HG02938 (cell line): ENCODE data around the gene WDR7.
A peak's percentile ranks its signal among the peaks of the same experiment; 100 is the strongest.

Experiments
- ATAC-seq: cut with Tn5 transposase; IDR thresholded peaks from one replicate; pipeline ENCODE4 v1.9.1; 2021; ENCODE audit warnings: mild to moderate bottlenecking, moderate library complexity; ENCODE audit not compliant: unreplicated experiment

Gene WDR7

DNA sequence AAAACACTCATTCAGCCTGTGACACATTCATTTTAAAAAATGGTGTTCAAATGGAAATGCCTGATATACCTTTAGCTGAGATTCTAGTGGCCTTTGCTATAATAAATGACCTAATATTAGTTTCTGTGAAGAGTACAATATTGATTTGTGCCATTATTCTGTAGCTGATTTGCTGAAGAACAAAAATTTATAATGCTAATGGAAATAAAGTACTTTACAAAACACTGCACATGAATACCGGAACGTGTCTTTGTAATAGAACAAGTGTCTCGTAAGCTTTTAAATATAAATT is 138.7 kb downstream of the WDR7 start:
- ATAC-seq = no peak

- no peak for ATAC-seq
Observed at GRCh38 chr18:56795381-56795780, 144.2 kb downstream of the WDR7 start.

- ATAC-seq = no peak
Observed at GRCh38 chr18:56799756-56800155, 148.6 kb downstream of the WDR7 start.

GRCh38 chr18:56803051-56803450 is 151.9 kb downstream of the WDR7 start:
- no peak for ATAC-seq

GRCh38 chr18:56804395-56804794 is 153.2 kb downstream of the WDR7 start:
- ATAC-seq = no peak

GRCh38 chr18:56807901-56808300 is 156.7 kb downstream of the WDR7 start:
- ATAC-seq = no peak

- no peak for ATAC-seq
Observed at GRCh38 chr18:56812674-56813073, 161.5 kb downstream of the WDR7 start.

DNA sequence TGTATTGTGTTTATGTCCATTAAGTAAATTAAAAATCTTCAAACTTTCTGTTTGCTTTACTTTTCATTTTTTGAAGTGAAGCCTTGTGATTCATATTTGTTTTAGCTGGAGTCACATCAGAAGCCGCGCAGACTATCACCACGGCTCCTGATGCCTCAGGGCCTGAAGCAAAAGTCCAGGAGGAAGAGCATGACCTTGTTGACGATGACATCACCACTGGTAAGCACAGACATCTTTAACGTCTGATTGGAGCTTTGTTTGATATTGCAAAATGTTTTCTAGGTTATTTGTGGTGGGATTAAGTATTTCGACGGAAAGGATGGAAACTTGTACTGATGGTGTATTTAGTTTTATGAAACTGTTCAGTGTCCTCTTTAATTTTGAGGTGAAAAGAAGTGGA is 164.8 kb downstream of the WDR7 start:
- ATAC-seq = no peak

DNA sequence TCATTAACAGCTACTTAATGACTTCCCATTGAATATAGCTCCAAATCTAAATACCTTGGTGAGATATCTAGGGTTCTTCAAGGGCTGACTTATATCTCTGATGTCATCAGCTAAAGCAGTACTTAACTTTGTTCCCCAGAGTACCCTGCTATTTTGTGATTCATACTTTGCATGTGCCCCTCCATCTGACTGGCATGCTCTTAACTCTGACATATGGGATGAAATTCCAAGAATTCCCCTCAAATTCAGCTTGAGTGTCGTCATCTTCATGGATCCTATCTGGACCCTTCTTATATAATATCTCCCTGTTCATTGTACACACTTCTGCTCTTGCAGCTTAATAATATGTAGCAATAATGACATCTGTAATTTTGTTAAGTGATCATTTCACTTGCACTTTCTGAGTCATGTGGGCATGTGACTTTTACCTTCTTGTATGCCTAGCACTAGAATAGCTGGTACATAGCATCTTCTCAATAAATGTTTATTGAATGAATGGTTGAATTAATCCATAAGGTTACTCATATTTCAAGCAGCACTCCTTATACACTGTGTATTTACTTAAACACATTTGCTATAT is 172.9 kb downstream of the WDR7 start:
- ATAC-seq = no peak

GRCh38 chr18:56825321-56825720 is 174.2 kb downstream of the WDR7 start:
- no peak for ATAC-seq

DNA sequence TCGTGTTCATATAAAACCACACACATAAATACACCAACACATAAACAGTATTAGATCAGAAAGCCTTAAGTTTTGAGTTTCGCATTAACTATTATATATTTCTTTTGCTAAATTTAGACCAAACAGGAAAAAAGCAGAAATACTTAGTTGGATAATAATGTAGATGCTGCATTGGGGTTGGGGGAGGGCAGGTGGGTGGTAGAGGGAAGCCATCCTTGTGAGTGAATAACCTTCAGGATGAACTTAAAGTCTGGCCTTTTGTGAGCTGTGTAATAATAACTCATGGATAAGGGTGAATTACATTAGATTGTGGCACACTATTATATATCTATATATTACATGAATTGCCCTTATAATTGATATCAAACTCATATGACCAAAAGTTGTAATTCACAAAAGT is 174.7 kb downstream of the WDR7 start:
- ATAC-seq = no peak

- no peak for ATAC-seq
Observed at GRCh38 chr18:56831988-56832387, 180.8 kb downstream of the WDR7 start.

GRCh38 chr18:56835331-56835730 is 184.2 kb downstream of the WDR7 start:
- ATAC-seq = no peak

DNA sequence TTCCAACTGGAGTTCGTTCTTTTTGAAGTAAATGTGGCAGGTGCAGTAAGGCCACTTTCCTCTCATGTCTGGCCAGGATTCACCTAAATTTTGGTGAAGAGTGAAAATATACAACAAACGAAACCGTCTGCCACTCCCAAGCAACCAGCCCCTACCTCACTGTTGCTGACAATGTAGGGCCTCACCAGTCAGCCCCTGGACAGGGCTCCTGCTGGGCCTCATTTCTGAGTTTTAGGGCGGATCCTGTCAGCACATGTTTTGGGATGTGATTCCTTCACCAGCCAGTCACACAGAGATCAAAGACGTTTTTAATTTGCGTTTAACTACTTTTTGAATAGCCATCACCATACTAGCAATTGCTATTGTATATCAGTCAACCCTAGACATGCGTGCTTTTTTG is 185.0 kb downstream of the WDR7 start:
- no peak for ATAC-seq

DNA sequence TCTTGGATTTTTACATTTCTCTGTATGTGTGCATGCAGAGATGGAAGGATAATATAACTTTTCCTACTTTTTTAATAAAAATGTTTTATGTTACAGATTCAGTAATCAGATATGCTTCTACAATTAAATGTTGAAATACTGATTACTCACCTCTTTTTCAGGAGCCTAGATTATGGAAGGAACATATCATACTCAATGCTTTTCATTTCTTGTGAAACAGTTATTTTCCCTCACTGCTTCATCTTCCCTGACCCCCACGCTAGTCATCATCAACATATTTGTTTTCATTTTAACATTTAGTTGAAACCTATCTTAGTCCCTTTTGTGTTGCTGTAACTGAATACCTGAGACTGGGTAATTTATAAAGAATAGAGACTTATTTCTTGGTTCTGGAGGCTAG is 190.7 kb downstream of the WDR7 start:
- no peak for ATAC-seq

DNA sequence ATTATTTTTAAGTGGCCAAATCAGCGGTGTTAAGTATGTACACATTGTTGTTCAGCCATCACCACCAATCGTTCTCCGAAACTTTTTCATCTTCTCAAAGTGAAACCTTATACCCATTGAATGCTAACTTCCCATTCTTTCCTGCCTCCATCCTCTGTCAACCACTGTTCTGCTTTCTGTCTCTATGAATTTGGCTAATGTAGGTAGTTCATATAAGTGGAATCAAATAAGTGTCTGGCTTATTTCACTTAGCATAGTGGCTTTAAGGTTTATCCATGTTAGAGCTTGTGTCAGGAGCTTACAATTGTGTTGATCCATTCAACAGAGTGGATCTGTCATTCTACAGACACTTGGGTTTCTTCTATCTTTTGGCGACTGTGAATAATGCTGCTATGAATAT is 192.1 kb downstream of the WDR7 start:
- ATAC-seq = no peak

DNA sequence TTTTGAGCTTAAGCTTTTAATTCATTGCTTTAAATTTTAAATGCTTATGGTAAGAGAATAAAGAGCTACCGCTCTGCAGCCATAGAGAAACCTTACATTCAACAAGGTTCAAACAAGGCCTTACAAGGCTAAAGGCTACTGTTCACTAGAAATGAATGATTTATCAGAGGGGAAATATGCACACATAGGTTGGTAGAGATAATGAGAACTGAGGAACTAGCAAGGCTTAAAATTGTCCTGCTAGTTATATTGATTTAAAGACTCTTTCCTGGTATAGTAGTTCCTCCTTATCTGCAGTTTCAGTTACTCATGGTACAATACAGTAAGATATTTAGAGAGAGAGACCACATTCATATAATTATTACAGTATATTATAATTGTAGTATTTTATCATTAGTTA is 193.4 kb downstream of the WDR7 start:
- no peak for ATAC-seq

DNA sequence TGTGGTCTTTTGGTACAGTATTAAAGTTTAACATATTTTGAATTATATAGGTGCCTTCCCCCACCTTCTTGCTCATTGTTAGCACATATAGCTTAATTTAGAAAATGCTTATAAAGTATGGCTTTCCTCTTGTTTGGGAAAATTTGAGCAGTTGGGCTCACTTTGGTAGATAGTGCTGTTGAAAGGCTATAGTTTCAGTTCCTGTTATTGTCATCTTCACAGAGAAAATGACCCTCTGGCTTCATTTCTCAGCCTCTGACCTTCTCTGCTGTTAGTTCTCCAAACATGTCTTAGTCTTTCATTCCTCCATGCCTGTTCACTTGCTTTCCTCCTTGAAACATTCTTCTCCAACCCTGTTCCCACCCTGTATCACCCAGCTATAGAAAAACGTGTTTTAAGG is 200.6 kb downstream of the WDR7 start:
- peak; percentile 93 for ATAC-seq

DNA sequence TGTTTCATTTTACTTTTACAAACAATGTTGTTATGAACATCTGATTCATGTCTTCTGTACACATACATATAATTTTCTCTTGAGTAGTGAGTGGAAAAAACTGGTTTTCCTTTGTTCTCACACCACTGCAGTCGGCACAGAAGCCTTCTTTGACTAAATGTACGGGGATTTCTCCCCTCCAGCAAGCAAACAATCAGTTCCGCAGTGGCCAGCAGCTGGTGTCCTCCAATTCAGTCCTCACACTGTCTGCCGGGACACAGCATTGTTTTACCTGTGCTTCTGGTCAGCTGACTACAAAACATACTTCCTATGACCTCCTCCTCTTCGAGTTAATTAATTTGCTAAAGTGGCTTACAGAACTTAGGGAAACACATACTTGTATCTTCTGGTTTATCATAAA is 202.8 kb downstream of the WDR7 start:
- no peak for ATAC-seq

- ATAC-seq = no peak
Observed at GRCh38 chr18:56861244-56861643, 210.1 kb downstream of the WDR7 start.

DNA sequence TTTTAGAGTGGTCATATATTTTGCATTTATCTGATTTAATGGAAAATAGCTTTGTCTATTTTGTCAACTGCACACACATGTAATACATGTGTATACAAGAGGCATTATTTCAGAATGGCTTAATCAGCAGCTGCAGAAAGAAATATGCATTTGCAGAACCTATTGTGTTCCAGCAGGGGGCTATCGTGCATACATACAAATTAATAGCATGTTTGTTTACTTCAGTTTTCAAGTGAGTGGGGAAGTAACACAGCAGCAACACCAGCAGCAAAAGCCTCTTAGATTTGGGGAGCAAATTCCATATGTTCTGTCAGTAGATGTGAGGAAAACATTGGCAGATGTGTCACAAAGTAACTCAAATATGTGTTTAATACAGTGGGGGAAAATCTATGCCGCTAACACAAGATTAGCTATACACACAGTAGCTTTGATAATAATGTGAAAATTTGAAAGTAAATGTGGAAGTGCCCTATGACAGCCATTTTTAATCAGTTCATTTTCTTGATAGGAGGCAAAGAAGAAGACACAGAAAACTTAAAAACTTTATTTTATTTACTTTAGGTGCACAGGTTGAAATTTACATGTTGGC is 218.1 kb downstream of the WDR7 start:
- ATAC-seq = peak; percentile 68

DNA sequence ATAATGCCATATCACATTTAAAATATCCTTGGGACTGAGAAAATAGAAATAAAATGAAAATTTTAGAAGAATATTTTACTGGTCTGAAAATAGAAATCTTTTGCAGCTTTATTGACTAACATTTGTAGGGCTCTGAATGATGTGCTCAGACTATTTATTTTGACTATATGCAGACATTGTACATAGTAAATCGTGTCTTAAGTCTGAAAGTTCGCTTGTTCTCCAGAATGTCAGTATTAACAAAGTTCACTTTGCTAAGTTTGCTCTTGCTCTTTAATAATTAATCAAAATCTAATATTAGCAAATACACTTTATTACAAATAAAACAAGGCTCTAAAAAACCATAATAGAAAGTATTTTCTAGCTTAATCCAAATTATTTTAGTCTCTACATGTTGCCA is 219.8 kb downstream of the WDR7 start:
- ATAC-seq = no peak

- no peak for ATAC-seq
Observed at GRCh38 chr18:56872140-56872539, 221.0 kb downstream of the WDR7 start.
